GM12872 (cell line): ENCODE results near the gene CERS5.

Experiments used
- TF ChIP-seq, protein P1 (sequence below): IDR thresholded peaks from 3 replicates; pipeline ENCODE4 v1.5.1; 2011; ENCODE audit warnings: low read depth, mild to moderate bottlenecking, low read length, moderate library complexity; ENCODE audit not compliant: insufficient read depth

CERS5 gene

DNA sequence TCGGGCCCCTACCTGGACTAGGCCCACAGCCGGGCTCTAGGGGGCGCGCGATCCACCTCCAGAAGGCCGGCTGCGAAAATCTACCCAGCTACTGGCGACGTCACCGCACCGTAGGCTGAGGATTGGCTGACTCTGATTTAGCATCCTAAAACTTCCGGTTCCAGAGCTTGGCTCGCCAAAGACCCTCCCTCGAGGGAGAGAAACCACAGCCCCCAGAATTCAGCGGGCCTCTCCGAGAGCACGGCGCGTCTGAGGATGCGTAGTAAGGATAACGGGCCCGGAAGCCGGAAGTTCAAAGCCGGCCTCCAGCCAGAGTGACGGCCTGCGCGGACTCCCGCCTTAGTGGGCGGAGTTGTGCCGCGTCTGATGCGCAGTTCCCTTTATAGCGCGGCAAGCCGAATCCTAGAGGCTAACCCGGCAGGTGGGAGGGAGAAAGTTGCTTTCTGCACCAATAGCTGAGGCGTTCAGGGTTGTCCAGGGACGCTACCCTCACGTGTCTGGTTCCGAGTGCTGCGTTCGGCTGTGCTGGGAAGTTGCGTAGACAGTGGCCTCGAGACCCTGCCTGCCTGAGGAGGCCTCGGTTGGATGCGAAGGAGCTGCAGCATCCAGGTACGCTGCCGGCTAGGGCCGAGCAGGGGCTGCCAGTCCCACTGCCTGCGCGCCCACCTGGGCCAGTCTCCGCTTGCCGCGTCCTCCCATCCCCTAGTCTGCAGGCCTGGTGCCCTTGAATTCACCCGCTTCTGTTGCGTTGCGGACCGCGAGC lies 55.3 kb downstream of the CERS5 start, which contains the start of gene COX14:
COX14 (plus strand) TSS at position 544 of the 763 bp plus-strand sequence. CDS start 7,808 bp downstream, outside the sequence.
- TF ChIP-seq, protein P1, sequence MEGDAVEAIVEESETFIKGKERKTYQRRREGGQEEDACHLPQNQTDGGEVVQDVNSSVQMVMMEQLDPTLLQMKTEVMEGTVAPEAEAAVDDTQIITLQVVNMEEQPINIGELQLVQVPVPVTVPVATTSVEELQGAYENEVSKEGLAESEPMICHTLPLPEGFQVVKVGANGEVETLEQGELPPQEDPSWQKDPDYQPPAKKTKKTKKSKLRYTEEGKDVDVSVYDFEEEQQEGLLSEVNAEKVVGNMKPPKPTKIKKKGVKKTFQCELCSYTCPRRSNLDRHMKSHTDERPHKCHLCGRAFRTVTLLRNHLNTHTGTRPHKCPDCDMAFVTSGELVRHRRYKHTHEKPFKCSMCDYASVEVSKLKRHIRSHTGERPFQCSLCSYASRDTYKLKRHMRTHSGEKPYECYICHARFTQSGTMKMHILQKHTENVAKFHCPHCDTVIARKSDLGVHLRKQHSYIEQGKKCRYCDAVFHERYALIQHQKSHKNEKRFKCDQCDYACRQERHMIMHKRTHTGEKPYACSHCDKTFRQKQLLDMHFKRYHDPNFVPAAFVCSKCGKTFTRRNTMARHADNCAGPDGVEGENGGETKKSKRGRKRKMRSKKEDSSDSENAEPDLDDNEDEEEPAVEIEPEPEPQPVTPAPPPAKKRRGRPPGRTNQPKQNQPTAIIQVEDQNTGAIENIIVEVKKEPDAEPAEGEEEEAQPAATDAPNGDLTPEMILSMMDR, result peak; percentile 86

- TF ChIP-seq, protein P1, result no peak
Observed at GRCh38 chr12:50111395-50111692, 55.8 kb downstream of the CERS5 start.

GRCh38 chr12:50110762-50111351 lies 56.3 kb downstream of the CERS5 start:
- TF ChIP-seq, protein P1, result no peak; the same call in 2 of the 3 replicates

DNA sequence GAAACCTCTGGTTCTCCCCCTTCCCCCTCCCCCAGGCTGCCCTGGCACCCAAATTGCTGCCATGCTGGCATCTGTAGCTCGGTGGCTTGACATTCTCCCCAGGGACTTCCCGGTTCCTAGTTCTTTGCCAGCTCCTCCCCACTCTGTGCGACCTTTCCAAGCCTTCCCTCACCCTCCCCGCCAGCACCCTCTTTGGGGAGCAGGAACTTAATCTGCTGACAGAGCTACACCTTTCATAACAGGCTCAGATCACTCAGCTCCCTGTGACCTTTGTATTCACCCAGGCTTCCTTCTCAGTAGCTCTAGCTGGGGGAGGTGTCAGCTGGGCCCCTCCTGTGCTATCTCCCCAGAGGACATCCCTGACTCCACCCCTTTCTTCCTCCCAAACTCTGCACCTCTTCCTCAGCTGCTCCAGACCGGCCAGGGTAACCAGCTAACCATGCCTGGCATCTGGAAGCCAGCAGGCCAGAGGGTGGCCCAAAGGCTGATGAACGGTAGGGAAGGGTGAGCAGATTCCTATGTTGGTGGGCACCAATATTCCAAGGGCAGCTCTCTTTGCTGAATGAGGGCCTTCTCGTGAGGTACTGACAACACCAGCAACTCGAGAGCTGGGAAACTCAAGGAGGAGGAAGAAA lies 56.9 kb downstream of the CERS5 start:
- TF ChIP-seq, protein P1, result no peak

- TF ChIP-seq, protein P1, result no peak
Observed at GRCh38 chr12:50109319-50109718, 57.9 kb downstream of the CERS5 start.

GRCh38 chr12:50107416-50108268 lies 59.5 kb downstream of the CERS5 start:
- TF ChIP-seq, protein P1, result no peak

GRCh38 chr12:50106907-50107306 lies 60.3 kb downstream of the CERS5 start:
- TF ChIP-seq, protein P1, result no peak
